22Rv1 (cell line): ENCODE data around the gene TMEM18.

Source experiments
- H3K27ac ChIP-seq: fragments of 450-650 bp; 2 replicates; pipeline ENCODE4 v1.5.1; 2017
- ZFX ChIP-seq: fragments of 450-650 bp; IDR thresholded peaks from 2 replicates; pipeline ENCODE4 v1.6.1; 2017; ENCODE audit warnings: antibody characterized with exemption, borderline replicate concordance
- TF ChIP-seq, protein P1 (sequence below): fragments of 450-650 bp; IDR thresholded peaks from 2 replicates; pipeline ENCODE4 v1.5.1; 2017; ENCODE audit warnings: mild to moderate bottlenecking

Gene TMEM18

GRCh38 chr2:675982-676646 lies 1.1 kb downstream of the TMEM18 start:
- TF ChIP-seq, protein P1, sequence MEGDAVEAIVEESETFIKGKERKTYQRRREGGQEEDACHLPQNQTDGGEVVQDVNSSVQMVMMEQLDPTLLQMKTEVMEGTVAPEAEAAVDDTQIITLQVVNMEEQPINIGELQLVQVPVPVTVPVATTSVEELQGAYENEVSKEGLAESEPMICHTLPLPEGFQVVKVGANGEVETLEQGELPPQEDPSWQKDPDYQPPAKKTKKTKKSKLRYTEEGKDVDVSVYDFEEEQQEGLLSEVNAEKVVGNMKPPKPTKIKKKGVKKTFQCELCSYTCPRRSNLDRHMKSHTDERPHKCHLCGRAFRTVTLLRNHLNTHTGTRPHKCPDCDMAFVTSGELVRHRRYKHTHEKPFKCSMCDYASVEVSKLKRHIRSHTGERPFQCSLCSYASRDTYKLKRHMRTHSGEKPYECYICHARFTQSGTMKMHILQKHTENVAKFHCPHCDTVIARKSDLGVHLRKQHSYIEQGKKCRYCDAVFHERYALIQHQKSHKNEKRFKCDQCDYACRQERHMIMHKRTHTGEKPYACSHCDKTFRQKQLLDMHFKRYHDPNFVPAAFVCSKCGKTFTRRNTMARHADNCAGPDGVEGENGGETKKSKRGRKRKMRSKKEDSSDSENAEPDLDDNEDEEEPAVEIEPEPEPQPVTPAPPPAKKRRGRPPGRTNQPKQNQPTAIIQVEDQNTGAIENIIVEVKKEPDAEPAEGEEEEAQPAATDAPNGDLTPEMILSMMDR: no peak; the same call in 1 of the 2 replicates
- TF ChIP-seq ZFX: no peak
- peak overlapping the region; percentile 95 for H3K27ac ChIP-seq

DNA sequence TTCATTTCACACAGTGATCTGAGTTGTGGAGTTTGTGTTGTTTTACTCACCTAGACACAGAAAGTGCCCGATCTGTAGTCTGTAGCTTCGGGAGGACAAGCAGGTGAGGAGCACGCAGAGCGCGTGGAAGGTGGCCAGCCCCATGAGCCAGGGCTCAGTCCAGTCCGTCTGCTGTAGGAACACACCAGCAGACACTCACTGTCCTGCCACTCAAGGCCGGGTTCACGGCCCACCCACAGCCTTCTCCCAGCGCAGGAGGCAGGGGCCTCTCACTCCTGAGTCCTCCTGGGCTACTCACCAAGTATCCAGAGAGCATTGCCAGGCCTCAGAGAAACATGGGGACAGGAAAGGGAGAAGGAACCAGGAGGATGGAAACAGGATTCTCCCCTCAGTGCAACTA lies 1.7 kb downstream of the TMEM18 start:
- H3K27ac ChIP-seq: peak overlapping the region; percentile 95; the same call in 1 of the 2 replicates
- TF ChIP-seq, protein P1: no peak
- no peak for TF ChIP-seq ZFX

GRCh38 chr2:675051-675450 lies 2.2 kb downstream of the TMEM18 start:
- no peak overlapping the region for H3K27ac ChIP-seq
- TF ChIP-seq, protein P1: no peak
- no peak for TF ChIP-seq ZFX

DNA sequence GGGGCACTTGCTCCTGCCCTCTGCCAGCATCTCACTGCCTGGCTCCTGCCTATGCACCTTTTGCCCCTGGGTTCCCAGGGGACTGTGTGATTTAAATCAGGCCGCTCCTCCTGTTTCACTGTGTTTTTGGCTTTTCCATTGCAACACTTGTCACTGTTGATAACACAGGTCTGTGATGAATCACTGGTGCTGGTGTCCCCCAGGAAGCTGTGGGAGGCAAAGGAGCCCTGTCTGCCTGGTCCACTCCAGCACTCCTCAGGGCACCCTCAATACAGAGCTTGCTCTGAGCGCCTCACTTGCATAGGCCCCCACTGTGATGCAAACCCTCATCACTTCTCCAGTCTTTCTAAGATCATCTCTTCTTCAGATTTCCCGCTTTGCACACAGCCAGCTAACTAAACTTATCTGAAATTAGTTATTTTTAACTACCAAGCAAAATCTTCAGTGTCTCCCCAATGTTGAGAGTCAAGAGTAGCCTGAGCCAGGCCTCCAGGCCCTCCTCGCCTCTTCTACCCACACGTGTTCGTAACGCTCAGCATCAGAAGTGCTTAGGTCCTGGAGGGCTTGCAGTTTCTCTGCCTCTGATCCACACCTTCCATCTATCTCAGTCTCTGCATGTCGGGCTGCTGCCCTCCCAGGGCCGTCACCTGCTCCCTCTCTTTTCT lies 2.8 kb downstream of the TMEM18 start:
- no peak overlapping the region for H3K27ac ChIP-seq

GRCh38 chr2:673615-674320 lies 3.4 kb downstream of the TMEM18 start:
- H3K27ac ChIP-seq: no peak overlapping the region
- TF ChIP-seq, protein P1: no peak
- no peak for TF ChIP-seq ZFX

More for the DNA sequence above, 2.8 kb downstream of the TMEM18 start:
- no peak for TF ChIP-seq ZFX
- TF ChIP-seq, protein P1: no peak

- H3K27ac ChIP-seq: no peak overlapping the region
- TF ChIP-seq, protein P1: no peak
- TF ChIP-seq ZFX: no peak
Measured at GRCh38 chr2:673016-673415, 4.2 kb downstream of the TMEM18 start.

- H3K27ac ChIP-seq: no peak overlapping the region
- TF ChIP-seq, protein P1: no peak
- TF ChIP-seq ZFX: no peak
Measured at GRCh38 chr2:672606-672905, 4.7 kb downstream of the TMEM18 start.
